Measurements from ENCODE around the gene BABAM2.
"Not testable (repeated sequence)": the region's sequence is repeated elsewhere in the genome, so short reads cannot be mapped to it uniquely, and the experiment has no call there.

Gene BABAM2

GRCh38 chr2:27967076-27967475 is 76.5 kb downstream of the BABAM2 start:
- FAIRE-seq (no peak), DNase-seq (ENCODE audit: extremely low spot score, insufficient read length, low read depth) (no peak)

GRCh38 chr2:27968045-27968444 is 77.5 kb downstream of the BABAM2 start:
- FAIRE-seq; DNase-seq (ENCODE audit: extremely low spot score, insufficient read length, low read depth): not testable (repeated sequence)

GRCh38 chr2:27968957-27969356 is 78.4 kb downstream of the BABAM2 start:
- not testable (repeated sequence) for FAIRE-seq; DNase-seq (ENCODE audit: extremely low spot score, insufficient read length, low read depth)

- no peak for FAIRE-seq
Measured at GRCh38 chr2:27972311-27972710, 81.8 kb downstream of the BABAM2 start.

GRCh38 chr2:27973592-27973991 is 83.1 kb downstream of the BABAM2 start:
- DNase-seq (ENCODE audit: extremely low spot score, insufficient read length, low read depth) = no peak

More at GRCh38 chr2:27972311-27972710, 81.8 kb downstream of the BABAM2 start:
- no peak for DNase-seq (ENCODE audit: extremely low spot score, insufficient read length, low read depth)

GRCh38 chr2:27976308-27976707 is 85.8 kb downstream of the BABAM2 start:
- no peak for FAIRE-seq
- DNase-seq (ENCODE audit: extremely low spot score, insufficient read length, low read depth) = no peak

More at GRCh38 chr2:27973592-27973991, 83.1 kb downstream of the BABAM2 start:
- FAIRE-seq = no peak

GRCh38 chr2:27977731-27978312 is 87.3 kb downstream of the BABAM2 start:
- DNase-seq (ENCODE audit: extremely low spot score, insufficient read length, low read depth) = no peak
- no peak for FAIRE-seq

- not testable (repeated sequence) for FAIRE-seq; DNase-seq (ENCODE audit: extremely low spot score, insufficient read length, low read depth)
Measured at GRCh38 chr2:27978761-27979160, 88.2 kb downstream of the BABAM2 start.

- no peak for DNase-seq (ENCODE audit: extremely low spot score, insufficient read length, low read depth)
Measured at GRCh38 chr2:27980242-27980641, 89.7 kb downstream of the BABAM2 start.

GRCh38 chr2:27984153-27984552 is 93.6 kb downstream of the BABAM2 start:
- DNase-seq (ENCODE audit: extremely low spot score, insufficient read length, low read depth) = no peak

More at GRCh38 chr2:27980242-27980641, 89.7 kb downstream of the BABAM2 start:
- no peak for FAIRE-seq

GRCh38 chr2:27988306-27988705 is 97.8 kb downstream of the BABAM2 start:
- DNase-seq (ENCODE audit: extremely low spot score, insufficient read length, low read depth) (no peak), FAIRE-seq (no peak)

More at GRCh38 chr2:27984153-27984552, 93.6 kb downstream of the BABAM2 start:
- no peak for FAIRE-seq

- FAIRE-seq = no peak
- DNase-seq (ENCODE audit: extremely low spot score, insufficient read length, low read depth) = no peak
Measured at GRCh38 chr2:27988718-27989117, 98.2 kb downstream of the BABAM2 start.

GRCh38 chr2:27989149-27989548 is 98.6 kb downstream of the BABAM2 start:
- FAIRE-seq (no peak), DNase-seq (ENCODE audit: extremely low spot score, insufficient read length, low read depth) (no peak)

GRCh38 chr2:27990030-27990590 is 99.6 kb downstream of the BABAM2 start:
- no peak for FAIRE-seq
- no peak for DNase-seq (ENCODE audit: extremely low spot score, insufficient read length, low read depth)

- no peak for DNase-seq (ENCODE audit: extremely low spot score, insufficient read length, low read depth)
- no peak for FAIRE-seq
Measured at GRCh38 chr2:27991146-27991545, 100.6 kb downstream of the BABAM2 start.

- no peak for FAIRE-seq
- DNase-seq (ENCODE audit: extremely low spot score, insufficient read length, low read depth) = no peak
Measured at GRCh38 chr2:27992787-27993401, 102.4 kb downstream of the BABAM2 start.

GRCh38 chr2:27993402-27993787 is 102.9 kb downstream of the BABAM2 start:
- no peak for DNase-seq (ENCODE audit: extremely low spot score, insufficient read length, low read depth)
- FAIRE-seq = no peak

- no peak for FAIRE-seq
- DNase-seq (ENCODE audit: extremely low spot score, insufficient read length, low read depth) = no peak
Measured at GRCh38 chr2:27993950-27994728, 103.6 kb downstream of the BABAM2 start.

- FAIRE-seq (no peak), DNase-seq (ENCODE audit: extremely low spot score, insufficient read length, low read depth) (no peak)
Measured at GRCh38 chr2:27996156-27996922, 105.8 kb downstream of the BABAM2 start.

- FAIRE-seq (no peak), DNase-seq (ENCODE audit: extremely low spot score, insufficient read length, low read depth) (no peak)
Measured at GRCh38 chr2:28000287-28000686, 109.8 kb downstream of the BABAM2 start.
